ENCODE measurements around the gene MEST.

- no peak for TF ChIP-seq CTCF (IDR thresholded peaks at IDR 0.05; ENCODE audit: extremely low read depth in 1 of 2, insufficient read depth in 1 of 2, low read depth in 1 of 2, low read length in 2 of 2)
- TF ChIP-seq EZH2 (IDR thresholded peaks at IDR 0.05; ENCODE audit: borderline replicate concordance, low read depth, low read length, severe bottlenecking), result no peak
Measured at GRCh38 chr7:130500910-130501309, 9.0 kb downstream of the MEST start.
